Stimulated activated CD8-positive, alpha-beta memory T cell treated with anti-CD3 and anti-CD28 coated beads, Interleukin-7, amount 100 ng/mL, for 48 hours (primary cell): ENCODE data around the gene CDH4.
"Not testable (repeated sequence)": the region's sequence is repeated elsewhere in the genome, so short reads cannot be mapped to it uniquely, and the experiment has no call there.

Experiments used
- DNase-seq, 2 donors: peaks; one replicate each; pipeline ENCODE4 v3.0.0-alpha.2; 2020; ENCODE audit warnings: low read depth in 1 of 2; ENCODE audit errors: extremely low read depth in 1 of 2

CDH4 gene

GRCh38 chr20:61380545-61380915 lies 128.5 kb downstream of the CDH4 start:
- no peak for DNase-seq

DNA sequence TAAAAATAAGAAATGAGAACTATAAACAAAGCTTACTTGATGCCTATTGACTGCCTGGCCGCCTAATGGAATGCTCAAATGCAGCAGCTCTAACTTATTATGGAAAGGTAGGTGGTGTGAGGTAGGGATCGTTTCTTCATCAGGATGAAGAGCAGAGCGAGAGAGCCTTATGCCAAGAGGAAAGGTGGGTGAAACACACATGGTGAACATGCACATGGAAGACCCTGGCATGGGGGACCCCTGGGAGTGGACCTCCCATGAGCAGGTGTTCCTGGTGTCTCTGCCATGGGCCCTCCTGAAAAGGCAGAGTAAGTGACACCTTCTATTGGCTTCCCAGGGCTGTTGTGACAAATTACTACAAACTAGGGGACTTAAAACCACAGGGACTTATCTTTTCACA lies 130.1 kb downstream of the CDH4 start:
- DNase-seq: no peak

DNA sequence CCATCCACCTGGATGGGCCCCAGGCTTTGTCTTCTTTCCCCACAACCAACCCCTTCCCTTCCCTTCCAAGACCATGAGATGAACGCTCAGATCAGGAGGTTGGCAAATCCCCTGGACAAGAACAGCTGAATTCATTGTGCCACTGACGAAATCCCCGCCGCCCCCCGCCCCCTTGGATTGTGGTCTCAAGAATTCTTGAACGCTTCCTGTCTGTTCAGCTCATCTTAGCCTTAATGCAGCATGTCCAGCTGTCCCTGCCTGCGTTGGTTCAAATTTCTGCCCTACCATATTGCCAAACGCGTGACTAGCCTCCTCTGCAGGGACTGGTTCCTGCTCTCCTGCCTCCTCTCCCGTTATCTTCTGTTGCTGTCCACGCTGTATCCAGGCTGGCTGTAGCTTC lies 133.2 kb downstream of the CDH4 start:
- no peak for DNase-seq

DNA sequence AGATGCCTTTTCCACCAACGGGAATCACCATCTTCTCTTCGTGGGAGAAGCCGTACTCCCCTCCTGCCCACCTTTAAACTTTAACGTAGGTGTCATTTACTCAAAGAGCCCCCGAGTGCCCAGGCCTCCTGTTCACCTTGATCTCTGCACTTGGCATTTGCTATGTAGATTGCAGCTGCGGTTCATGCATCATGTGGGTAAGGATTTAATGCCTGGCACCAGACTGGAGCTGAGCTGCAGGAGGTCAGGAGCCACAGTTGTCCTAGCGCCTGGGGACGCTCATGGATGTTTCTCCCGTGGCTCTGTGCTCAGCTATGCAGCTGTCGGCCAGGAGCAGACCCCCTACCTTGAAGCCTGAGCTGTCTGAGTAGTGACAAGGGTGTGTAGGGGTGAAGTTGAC lies 133.7 kb downstream of the CDH4 start:
- DNase-seq: no peak

GRCh38 chr20:61387204-61387953 lies 135.3 kb downstream of the CDH4 start:
- DNase-seq: no peak

- DNase-seq: no peak
Measured at GRCh38 chr20:61387954-61388348, 135.9 kb downstream of the CDH4 start.

GRCh38 chr20:61389077-61389476 lies 137.0 kb downstream of the CDH4 start:
- DNase-seq: no peak

DNA sequence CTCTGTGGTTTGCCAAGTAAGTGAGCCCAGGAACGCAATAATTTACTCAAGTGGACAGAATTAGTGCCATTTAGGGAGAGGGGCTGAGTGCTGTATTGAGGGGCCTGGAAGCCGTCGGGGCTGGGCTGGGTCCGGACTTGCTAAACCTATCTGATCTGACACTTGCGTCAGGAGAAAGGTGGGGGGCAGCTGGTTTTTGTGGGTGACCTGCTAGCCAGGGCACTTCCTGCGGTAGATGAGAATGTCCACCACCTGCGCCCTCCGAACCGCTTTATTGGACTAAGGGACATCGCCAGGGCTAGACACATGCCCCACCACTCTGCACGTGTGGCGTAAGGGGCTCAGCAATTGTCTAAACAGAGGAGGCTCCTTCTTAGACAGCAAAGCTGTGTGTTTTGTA lies 139.1 kb downstream of the CDH4 start:
- DNase-seq: no peak

DNA sequence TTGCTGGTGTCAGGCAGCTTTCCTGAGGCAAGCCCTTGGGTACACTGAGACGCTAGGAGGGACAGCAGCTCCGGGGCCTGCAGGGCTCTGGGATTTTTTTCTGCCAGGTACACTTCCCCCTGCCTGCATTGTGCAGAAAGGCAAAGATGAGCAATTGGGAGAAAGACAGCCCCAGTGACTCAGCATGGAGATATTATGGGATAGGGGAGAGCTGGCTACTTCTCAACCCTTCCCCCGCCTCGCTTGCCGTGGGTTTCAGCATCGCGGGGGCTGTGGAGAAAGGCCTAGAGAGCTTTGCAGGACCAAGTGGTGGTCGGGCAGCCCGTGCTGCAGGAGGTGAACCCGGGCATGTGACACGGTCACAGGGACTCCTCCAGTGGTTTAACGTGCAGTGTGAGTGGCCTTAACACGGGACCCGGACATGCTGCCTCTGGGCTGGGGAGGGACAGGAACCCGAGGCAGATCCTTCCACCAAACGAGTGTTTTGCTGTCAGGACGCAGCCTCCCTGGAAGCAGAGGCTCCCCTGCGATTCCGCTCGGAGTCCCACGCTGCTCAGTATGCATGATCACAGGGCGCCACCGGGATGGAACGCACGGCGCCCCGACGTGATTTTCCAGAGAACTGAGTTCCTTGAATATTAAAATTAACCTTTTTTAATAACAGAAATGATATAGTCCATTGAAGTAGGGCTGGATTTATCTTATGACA lies 139.9 kb downstream of the CDH4 start:
- DNase-seq: no peak

DNA sequence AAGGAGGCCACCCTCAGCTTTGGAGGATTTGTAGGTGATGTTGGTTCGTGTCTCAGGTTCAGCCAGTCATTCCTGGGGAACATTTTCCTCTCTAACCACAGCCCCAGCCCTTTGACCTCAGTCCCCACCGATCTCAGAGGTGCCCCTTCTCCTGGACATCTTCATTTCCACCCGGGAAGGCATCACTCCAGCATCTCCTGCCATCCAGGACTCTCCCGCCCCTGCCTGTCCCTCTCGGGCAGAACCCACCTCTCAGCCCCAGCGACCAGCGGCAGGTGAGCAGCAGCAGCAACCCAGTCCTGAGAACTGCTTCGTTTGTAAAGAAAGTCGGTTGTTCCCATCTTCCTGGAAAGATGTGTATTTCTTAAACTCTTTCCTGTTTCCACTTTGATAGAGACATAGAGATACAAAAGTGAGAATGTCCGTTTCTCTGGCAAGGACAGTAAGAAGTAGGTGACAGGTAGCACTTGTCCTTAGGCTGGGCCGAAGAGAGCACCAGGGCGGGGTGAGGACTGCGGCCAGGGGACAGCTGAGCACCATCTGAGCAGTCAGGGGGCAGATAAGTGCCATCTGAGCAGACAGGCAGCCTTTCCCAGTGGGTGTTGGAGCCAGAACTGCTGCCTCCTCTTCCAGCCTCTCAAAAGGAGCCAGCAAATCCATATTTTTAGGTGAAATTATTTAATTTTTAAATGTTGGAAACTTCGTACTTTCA lies 142.2 kb downstream of the CDH4 start:
- no peak for DNase-seq

DNA sequence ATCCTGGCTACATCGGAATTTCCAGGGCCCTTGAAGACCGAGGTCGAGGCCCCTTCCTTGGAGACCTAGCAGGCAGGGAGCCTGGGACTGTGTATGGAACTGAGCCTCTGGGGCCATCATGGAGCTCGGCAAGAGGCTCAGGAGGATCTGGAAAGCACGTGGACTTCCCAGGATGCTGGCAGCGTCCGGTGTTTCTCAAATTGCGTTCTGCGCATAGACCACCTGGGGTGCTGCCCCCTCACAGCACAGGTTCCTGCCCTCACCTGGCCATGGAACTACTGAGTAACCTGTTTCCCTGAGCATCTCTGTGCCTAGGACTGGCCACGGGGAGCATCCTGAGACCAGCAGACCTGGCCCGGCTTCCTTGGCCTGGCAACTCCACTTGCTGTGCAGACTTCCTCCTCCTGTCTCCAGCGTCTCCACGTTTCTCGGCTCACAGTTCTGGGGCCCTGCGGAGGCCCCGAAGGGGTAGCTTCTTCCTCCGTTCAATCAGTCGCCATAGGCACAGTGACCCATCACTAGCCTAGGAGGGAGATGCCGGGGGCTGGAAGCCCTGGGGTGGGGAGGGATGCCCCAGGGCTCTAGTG lies 144.3 kb downstream of the CDH4 start:
- no peak for DNase-seq

DNA sequence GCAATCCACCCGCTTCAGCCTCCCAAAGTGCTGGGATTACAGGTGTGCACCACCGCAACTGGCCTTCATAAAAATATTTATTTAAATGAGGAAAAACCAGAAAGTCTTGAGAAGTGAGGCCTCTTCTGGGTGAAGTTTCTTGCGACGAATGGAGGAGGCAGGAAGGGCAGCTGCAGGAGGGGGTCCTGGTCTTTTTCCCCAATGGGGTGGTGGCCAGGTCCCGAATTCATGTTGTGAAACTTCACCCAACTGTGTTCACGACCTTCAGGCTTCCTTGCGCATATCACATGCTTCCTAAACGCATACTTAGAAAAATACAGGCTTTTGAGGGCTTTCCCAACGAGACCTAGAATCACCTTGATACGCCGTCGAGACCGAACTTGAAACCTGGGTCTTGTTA lies 145.1 kb downstream of the CDH4 start:
- DNase-seq: no peak

DNA sequence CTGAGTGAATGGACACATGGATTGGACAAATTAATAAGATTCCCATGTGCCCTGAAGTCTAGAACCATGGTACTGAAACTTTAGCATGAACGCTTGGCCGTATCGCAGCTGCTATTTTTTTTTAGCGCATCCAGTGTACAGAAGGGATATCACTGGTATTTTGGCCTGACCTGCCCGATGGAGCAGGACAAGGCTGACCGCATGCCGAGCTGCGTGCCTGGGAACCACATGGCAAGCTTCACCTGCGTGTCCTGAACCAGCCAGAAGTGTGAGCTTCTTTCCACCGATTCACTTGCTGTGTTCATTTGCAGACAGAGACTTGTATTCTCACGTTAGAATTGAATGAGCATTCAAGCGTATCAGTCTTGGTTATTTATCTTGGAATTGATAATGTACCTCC lies 145.7 kb downstream of the CDH4 start:
- no peak for DNase-seq

GRCh38 chr20:61399433-61399832 lies 147.4 kb downstream of the CDH4 start:
- DNase-seq: no peak

DNA sequence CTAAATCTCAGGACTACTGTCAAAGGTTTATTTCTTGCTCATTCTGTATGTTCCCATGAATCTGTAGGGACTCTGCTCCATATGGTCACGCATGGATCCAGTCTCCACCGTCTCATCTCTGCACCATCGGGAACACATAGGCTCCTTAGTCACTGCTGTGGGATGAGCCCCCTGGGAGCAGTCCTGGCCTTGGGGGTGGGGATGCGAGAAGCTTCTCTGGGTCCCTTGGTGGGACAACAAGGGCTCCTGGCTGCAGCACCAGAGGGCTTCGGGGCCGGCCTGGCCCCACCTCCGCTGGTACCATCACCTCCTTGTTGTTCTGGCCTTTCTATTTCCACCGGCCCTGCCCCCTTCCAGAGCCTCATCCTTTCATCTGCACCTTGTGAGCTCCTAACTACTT lies 148.4 kb downstream of the CDH4 start:
- no peak for DNase-seq

DNA sequence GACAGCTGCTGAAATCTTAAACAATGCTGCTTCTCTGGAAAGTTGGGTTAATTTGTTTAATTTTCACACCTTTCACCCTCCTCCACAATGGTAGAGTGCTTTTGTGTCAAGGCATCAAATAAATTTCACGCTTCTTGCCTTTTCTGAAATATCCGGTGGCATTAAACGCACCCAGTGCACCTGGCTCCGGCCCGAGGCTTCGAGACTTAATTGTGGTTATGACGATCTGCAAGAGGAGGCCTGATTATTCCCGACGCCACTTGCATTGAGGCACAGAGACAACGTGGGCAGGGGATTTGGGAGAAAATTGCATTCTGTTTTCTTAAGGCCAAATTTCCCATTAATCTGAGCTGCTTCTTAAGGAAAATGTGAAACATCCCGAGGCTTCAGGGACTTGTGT lies 152.2 kb downstream of the CDH4 start:
- no peak for DNase-seq

DNA sequence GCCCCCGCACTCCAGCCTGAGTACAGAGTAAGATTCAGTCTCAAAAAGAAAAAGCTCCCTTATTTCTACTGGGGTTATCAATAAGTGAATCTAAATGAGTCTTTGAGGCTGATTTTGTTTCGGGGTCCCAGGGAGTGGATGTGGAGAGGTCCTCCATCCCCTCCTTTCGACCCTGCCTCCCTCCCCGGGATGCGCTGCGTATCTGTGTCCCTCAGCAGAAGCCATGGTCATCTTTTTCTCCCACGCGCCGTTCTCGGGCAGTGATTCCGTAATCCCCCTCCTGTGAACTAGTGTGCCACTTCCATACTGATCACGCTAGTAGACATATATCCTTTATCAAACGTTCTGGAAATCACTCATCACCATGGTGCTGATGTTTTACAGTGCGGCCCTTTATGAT lies 152.9 kb downstream of the CDH4 start:
- no peak for DNase-seq

DNA sequence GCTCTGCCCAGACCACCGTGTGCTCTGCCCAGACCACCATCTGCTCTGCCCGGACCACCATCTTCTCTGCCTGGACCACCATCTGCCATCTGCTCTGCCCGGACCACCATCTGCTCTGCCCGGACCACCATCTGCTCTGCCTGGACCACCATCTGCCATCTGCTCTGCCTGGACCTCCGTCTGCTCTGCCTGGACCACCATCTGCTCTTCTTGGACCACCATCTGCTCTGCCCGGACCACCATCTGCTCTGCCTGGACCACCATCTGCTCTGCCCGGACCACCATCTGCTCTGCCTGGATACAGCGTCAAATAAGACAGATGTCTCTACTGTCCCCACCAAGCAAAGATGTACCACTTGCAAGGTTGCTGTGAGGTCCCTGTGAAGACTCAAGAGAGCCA lies 154.7 kb downstream of the CDH4 start:
- not testable (repeated sequence) for DNase-seq

GRCh38 chr20:61407561-61407960 lies 155.5 kb downstream of the CDH4 start:
- no peak for DNase-seq

DNA sequence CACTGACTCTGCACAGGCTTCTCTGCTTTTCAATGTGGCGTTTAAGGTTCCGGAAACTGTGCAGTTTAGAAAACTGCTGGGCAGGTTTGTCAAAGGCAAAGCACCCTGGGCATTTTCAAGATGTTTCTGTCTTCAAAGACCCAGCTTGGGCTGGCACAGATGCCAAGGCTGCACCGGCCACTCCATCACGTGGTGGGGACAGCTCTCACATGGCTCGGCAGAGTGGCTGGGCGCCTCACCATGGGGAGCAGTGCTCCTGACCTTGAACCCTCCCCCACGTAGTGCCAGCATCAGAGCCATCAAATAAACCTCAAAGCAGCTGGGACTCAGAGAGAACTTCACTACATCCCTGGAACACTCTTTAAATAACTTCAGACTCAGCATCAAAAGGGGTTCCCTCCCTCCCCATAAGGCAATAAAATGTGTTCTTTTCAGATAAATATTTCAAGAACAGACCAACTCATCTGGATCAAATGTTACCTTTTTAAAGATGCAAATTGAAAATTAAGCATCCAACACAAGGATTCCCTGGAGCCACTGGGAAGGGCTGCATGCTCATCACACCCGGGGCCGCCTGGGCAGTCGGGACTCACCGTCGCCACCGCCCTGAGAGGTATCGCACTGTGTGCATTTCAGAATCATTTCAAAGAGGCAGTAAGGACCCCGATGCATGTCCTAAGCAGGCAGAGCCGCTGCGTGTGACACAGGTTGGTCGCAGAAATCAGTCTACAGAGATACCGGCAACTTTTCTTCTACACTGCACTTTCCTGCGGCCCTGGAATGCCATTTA lies 157.1 kb downstream of the CDH4 start:
- DNase-seq: no peak

GRCh38 chr20:61411743-61412142 lies 159.7 kb downstream of the CDH4 start:
- no peak for DNase-seq
